Measurements from ENCODE around the gene ANO1. TPM values are rescaled to one million over a fixed set of nuclear protein-coding genes. Genes with fewer than 3 reads are reported as not detected.

The ANO1 gene
- polyA plus RNA-seq, 2 of the 4 experiments (the other 2 are of a cell fraction) = 0.27 to 0.44 TPM

DNA sequence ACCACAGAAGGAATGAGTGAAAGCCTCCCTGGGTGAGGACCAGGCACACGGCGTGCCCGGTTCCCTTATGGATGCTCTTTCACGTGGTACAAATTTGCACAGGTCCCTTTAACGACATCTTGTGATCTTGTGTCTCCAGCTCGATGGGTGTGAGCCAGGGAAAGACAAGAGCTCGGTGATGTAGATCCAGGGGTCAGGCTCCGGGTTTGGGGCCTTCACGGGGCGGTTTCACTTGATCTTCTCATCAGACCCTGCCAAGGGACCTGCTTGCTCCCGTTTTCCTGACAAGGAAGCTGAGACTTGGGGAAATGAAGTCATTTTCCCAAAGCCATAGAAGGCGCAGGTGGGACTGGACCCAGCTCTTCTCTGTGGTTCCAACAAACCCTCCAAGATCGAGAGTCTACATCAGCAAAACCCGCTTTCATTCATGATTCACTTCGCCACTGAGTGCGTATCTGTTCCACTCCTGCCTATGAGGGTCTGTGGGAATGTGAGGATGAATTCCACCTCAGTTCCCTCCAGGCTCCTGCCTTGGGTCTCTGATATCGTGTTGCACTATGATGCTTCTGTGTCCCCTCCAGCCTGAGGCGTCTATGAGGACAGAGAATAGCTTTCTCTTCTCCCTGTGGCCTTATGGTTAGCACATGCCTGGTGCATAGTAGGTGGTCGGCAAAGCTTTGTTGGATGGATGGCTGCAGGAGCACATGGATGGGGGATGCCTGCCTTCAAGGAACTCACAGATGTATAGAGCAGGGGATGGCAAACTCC, 45.0 kb upstream of the ANO1 start:
- Histone ChIP-seq H3K4me1 (no peaks in the 10 kb centered on the region), H3K27ac (no peak overlapping the region), H3K4me2 (no peak overlapping the region), H3K9me3 (peaks cover 13% of the 10 kb centered on the region), H3K4me3 (no peak overlapping the region)
- TF ChIP-seq CHD4 (IDR thresholded peaks at IDR 0.05; ENCODE audit: borderline replicate concordance) (no peak), POLR2A (IDR thresholded peaks at IDR 0.05; ENCODE audit: low read length) (no peak), HOXB13 (CRISPR knock-in tag; IDR thresholded peaks at IDR 0.05; ENCODE audit: low read depth) (no peak), SMC3 (IDR thresholded peaks at IDR 0.05) (no peak), BHLHE40 (IDR thresholded peaks at IDR 0.05; ENCODE audit: low read depth, low read length) (no peak), EHF (CRISPR knock-in tag; IDR thresholded peaks at IDR 0.05) (no peak), MYC (IDR thresholded peaks at IDR 0.05; ENCODE audit: borderline replicate concordance, low read length) (no peak)
- TF ChIP-seq, protein P1, sequence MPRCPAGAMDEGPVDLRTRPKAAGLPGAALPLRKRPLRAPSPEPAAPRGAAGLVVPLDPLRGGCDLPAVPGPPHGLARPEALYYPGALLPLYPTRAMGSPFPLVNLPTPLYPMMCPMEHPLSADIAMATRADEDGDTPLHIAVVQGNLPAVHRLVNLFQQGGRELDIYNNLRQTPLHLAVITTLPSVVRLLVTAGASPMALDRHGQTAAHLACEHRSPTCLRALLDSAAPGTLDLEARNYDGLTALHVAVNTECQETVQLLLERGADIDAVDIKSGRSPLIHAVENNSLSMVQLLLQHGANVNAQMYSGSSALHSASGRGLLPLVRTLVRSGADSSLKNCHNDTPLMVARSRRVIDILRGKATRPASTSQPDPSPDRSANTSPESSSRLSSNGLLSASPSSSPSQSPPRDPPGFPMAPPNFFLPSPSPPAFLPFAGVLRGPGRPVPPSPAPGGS (IDR thresholded peaks at IDR 0.05) = no peak
- TF ChIP-seq, protein P2, sequence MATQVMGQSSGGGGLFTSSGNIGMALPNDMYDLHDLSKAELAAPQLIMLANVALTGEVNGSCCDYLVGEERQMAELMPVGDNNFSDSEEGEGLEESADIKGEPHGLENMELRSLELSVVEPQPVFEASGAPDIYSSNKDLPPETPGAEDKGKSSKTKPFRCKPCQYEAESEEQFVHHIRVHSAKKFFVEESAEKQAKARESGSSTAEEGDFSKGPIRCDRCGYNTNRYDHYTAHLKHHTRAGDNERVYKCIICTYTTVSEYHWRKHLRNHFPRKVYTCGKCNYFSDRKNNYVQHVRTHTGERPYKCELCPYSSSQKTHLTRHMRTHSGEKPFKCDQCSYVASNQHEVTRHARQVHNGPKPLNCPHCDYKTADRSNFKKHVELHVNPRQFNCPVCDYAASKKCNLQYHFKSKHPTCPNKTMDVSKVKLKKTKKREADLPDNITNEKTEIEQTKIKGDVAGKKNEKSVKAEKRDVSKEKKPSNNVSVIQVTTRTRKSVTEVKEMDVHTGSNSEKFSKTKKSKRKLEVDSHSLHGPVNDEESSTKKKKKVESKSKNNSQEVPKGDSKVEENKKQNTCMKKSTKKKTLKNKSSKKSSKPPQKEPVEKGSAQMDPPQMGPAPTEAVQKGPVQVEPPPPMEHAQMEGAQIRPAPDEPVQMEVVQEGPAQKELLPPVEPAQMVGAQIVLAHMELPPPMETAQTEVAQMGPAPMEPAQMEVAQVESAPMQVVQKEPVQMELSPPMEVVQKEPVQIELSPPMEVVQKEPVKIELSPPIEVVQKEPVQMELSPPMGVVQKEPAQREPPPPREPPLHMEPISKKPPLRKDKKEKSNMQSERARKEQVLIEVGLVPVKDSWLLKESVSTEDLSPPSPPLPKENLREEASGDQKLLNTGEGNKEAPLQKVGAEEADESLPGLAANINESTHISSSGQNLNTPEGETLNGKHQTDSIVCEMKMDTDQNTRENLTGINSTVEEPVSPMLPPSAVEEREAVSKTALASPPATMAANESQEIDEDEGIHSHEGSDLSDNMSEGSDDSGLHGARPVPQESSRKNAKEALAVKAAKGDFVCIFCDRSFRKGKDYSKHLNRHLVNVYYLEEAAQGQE (IDR thresholded peaks at IDR 0.05) = no peak
- ChIA-PET POLR2A (no interaction called here), CTCF (interaction anchor here (0.8 to 1.4 kb wide), 3 partner anchors 13 to 159 kb away, joined by 3 to 5 read pairs (median 3); no protein-coding TSS in a partner anchor)
- ATAC-seq (no peak), DNase-seq (ENCODE audit: low read depth in 1 of 2, low spot score in 1 of 2) (no peak), FAIRE-seq (no peak)
- WGBS (ENCODE audit: missing lambda C conversion rate) = 61% methylated on average over 19 of the region's 19 CpGs

DNA sequence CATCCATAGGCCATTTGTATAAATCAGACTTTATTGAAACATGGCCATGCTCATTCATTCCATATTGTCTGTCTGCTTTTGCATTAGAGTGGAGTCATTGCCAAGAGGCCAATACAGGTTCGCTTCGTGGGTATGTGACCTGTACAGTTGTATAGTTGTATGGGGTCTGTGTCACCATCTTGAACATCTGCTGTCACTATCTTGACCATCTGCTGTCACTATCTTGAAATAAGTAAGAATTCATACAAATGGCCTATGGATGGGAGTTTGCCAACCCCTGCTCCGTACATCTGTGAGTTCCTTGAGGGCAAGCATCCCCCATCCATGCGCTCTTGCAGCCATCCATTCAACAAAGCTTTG, 44.4 kb upstream of the ANO1 start:
- FAIRE-seq (no peak), DNase-seq (ENCODE audit: low read depth in 1 of 2, low spot score in 1 of 2) (no peak), ATAC-seq (no peak)
- H3K4me3 ChIP-seq = no peak overlapping the region
- H3K27ac ChIP-seq = no peak overlapping the region
- WGBS (ENCODE audit: missing lambda C conversion rate) = 82% methylated on average over 4 of the region's 4 CpGs
- ChIA-PET CTCF (interaction anchor here (0.8 to 1.6 kb wide), 3 partner anchors 13 to 19 kb away, joined by 3 to 5 read pairs (median 5); no protein-coding TSS in a partner anchor), POLR2A (no interaction called here)
- no peak overlapping the region for H3K4me2 ChIP-seq
- H3K9me3 ChIP-seq = peaks cover 19% of the 10 kb centered on the region
- TF ChIP-seq NFE2L2 (conservative IDR thresholded peaks at IDR 0.05; ENCODE audit: low read length) = no peak
- TF ChIP-seq, protein P3, sequence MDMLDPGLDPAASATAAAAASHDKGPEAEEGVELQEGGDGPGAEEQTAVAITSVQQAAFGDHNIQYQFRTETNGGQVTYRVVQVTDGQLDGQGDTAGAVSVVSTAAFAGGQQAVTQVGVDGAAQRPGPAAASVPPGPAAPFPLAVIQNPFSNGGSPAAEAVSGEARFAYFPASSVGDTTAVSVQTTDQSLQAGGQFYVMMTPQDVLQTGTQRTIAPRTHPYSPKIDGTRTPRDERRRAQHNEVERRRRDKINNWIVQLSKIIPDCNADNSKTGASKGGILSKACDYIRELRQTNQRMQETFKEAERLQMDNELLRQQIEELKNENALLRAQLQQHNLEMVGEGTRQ (IDR thresholded peaks at IDR 0.05) = no peak
- no peak for TF ChIP-seq KDM1A (IDR thresholded peaks at IDR 0.05; ENCODE audit: low read depth)
- TF ChIP-seq, protein P4, sequence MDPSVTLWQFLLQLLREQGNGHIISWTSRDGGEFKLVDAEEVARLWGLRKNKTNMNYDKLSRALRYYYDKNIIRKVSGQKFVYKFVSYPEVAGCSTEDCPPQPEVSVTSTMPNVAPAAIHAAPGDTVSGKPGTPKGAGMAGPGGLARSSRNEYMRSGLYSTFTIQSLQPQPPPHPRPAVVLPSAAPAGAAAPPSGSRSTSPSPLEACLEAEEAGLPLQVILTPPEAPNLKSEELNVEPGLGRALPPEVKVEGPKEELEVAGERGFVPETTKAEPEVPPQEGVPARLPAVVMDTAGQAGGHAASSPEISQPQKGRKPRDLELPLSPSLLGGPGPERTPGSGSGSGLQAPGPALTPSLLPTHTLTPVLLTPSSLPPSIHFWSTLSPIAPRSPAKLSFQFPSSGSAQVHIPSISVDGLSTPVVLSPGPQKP (IDR thresholded peaks at IDR 0.05; ENCODE audit: low read depth, low read length) = no peak
- TF ChIP-seq HEYL (CRISPR knock-in tag; IDR thresholded peaks at IDR 0.05) = no peak
- TF ChIP-seq RFX5 (IDR thresholded peaks at IDR 0.05) = no peak
- no peak for TF ChIP-seq TFCP2L1 (CRISPR knock-in tag; IDR thresholded peaks at IDR 0.05)
- TF ChIP-seq EHF (CRISPR knock-in tag; IDR thresholded peaks at IDR 0.05) = no peak
- no peaks in the 10 kb centered on the region for H3K4me1 ChIP-seq

Measured in A549 (cell line).